GM12878 (cell line): ENCODE results near the gene REEP3. TPM values are rescaled to one million over a fixed set of nuclear protein-coding genes. Genes with fewer than 3 reads are reported as not detected.

Experiments used
- ATAC-seq: fragments of 200-7000 bp; cut with Tn5 transposase; 3 replicates; pipeline ENCODE4 v1.9.1; 2020; ENCODE audit warnings: mild to moderate bottlenecking, moderate library complexity
- BruUV-seq: library from RNA; stranded (reverse); fragments of 400-500 nt; replicated peaks from 2 replicates; lab custom pipeline; 2021; lab: Mats Ljungman, UMichigan
- CTCF ChIA-PET: fragments of 300-600 bp; sonication (Branson Sonifier 250); formaldehyde crosslinking; extraction: SDS; loops from one replicate; lab custom pipeline; 2021; ENCODE audit warnings: inconsistent platforms; lab: Yijun Ruan, JAX
- POLR2A ChIA-PET: fragments of 350-600 bp; formaldehyde crosslinking; extraction: SDS; loops from one replicate; lab custom pipeline; 2021; ENCODE audit warnings: inconsistent platforms; lab: Charles Lee
- RAD21 ChIA-PET: fragments of 300-600 bp; sonication (Branson Sonifier 250); formaldehyde crosslinking; loops from one replicate; lab custom pipeline; 2023; ENCODE audit warnings: antibody characterized with exemption; ENCODE audit not compliant: unreplicated experiment; lab: Charles Lee
- SMC1A ChIA-PET: fragments of 300-600 bp; sonication (Branson Sonifier 250); formaldehyde crosslinking; loops from one replicate; lab custom pipeline; 2023; ENCODE audit not compliant: unreplicated experiment, uncharacterized antibody; lab: Charles Lee
- DNase-seq: peaks from one replicate; pipeline ENCODE4 v3.0.0-alpha.2; 2011; ENCODE audit warnings: low read depth, low spot score
- FAIRE-seq: peaks from 3 replicates; lab custom pipeline; 2011; peaks lifted over from hg19 to GRCh38; lab: Jason Lieb, UNC
- H2AFZ ChIP-seq: 2 replicates; pipeline ENCODE4 v1.6.0; 2011; ENCODE audit warnings: low read depth, low read length, control low read depth; ENCODE audit not compliant: control insufficient read depth
- H3K27ac ChIP-seq: 2 replicates; pipeline ENCODE4 v1.5.1; 2011; ENCODE audit warnings: control low read depth; ENCODE audit not compliant: control insufficient read depth, insufficient read depth
- H3K27me3 ChIP-seq, 2 experiments: replicated peaks in 1 of 2; 2 replicates each; pipeline versions ENCODE4 v1.6.0 to v1.6.1; 2011; ENCODE audit warnings: low read length in 1 of 2; ENCODE audit not compliant: control insufficient read depth in 2 of 2, insufficient read depth in 2 of 2
- H3K36me3 ChIP-seq, 2 experiments: 2 replicates each; pipeline ENCODE4 v1.5.1; 2011; ENCODE audit warnings: low read length in 1 of 2; ENCODE audit not compliant: control insufficient read depth in 2 of 2, insufficient read depth in 2 of 2
- H3K4me1 ChIP-seq: 2 replicates; pipeline ENCODE4 v1.6.1; 2011; ENCODE audit warnings: mild to moderate bottlenecking, low read length, moderate library complexity, mixed read lengths; ENCODE audit not compliant: control insufficient read depth, insufficient read depth
- H3K4me2 ChIP-seq: 2 replicates; pipeline ENCODE4 v1.6.0; 2011; ENCODE audit warnings: control low read depth; ENCODE audit not compliant: control insufficient read depth, insufficient read depth
- H3K4me3 ChIP-seq: fragments of 200-600 bp; sonication (generic); 2 replicates; pipeline ENCODE4 v1.5.1; 2016
- H3K79me2 ChIP-seq: 2 replicates; pipeline ENCODE4 v1.6.0; 2011; ENCODE audit warnings: low read length; ENCODE audit not compliant: control insufficient read depth, insufficient read depth
- H3K9ac ChIP-seq: 2 replicates; pipeline ENCODE4 v1.8.0; 2011; ENCODE audit warnings: low read length, control low read depth, mixed read lengths; ENCODE audit not compliant: control insufficient read depth, insufficient read depth
- H3K9me3 ChIP-seq: replicated peaks from 3 replicates; pipeline ENCODE4 v1.5.1; 2011; ENCODE audit warnings: mild to moderate bottlenecking, low read length; ENCODE audit not compliant: control insufficient read depth, insufficient read depth
- H4K20me1 ChIP-seq: 2 replicates; pipeline ENCODE4 v1.6.0; 2011; ENCODE audit not compliant: control insufficient read depth, insufficient read depth
- EED ChIP-seq: sonication (generic); IDR thresholded peaks from 2 replicates; pipeline ENCODE4 v1.6.1; 2016; ENCODE audit warnings: antibody characterized with exemption, low read depth
- ETV6 ChIP-seq, 2 experiments: fragments of 450-650 bp in 1 of 2; IDR thresholded peaks in 1 of 2; conservative IDR thresholded peaks in 1 of 2; 2 replicates each; pipeline ENCODE4 v1.6.1; 2014; ENCODE audit warnings: antibody characterized with exemption in 1 of 2, borderline replicate concordance in 1 of 2, low read depth in 1 of 2, mild to moderate bottlenecking in 1 of 2, moderate library complexity in 1 of 2
- EZH2 ChIP-seq: IDR thresholded peaks from 2 replicates; pipeline ENCODE4 v1.6.1; 2012; ENCODE audit warnings: low read depth, mild to moderate bottlenecking, control low read depth, inconsistent platforms, low read length, borderline replicate concordance; ENCODE audit not compliant: control insufficient read depth
- KDM1A ChIP-seq: fragments of 200-600 bp; sonication (generic); IDR thresholded peaks from 2 replicates; pipeline ENCODE4 v1.6.1; 2016; ENCODE audit warnings: borderline replicate concordance
- MYB ChIP-seq: fragments of 150-350 bp; IDR thresholded peaks from 2 replicates; pipeline ENCODE4 v1.6.1; 2014; ENCODE audit warnings: mild to moderate bottlenecking, low read depth, low read length, borderline replicate concordance
- POU2F2 ChIP-seq: IDR thresholded peaks from 3 replicates; pipeline ENCODE4 v1.6.1; 2011; ENCODE audit warnings: low read depth, mild to moderate bottlenecking, low read length, borderline replicate concordance
- SPI1 ChIP-seq: IDR thresholded peaks from 2 replicates; pipeline ENCODE4 v1.6.1; 2011; ENCODE audit warnings: low read depth, mild to moderate bottlenecking, low read length, moderate library complexity, borderline replicate concordance; ENCODE audit not compliant: insufficient read depth
- WGBS: methylation state at CpG from one replicate; pipeline ENCODE4 v1.1.6; 2016; ENCODE audit warnings: low lambda C conversion rate; ENCODE audit not compliant: insufficient replicate concordance, insufficient coverage; ENCODE audit errors: missing lambda C conversion rate; 5-methylcytosine and 5-hydroxymethylcytosine counted together
- in situ Hi-C: fragments of 300-500 bp; cut with MboI; formaldehyde crosslinking; loops from 9 replicates; pipeline ENCODE4 v1.14.3; 2018; ENCODE audit warnings: mixed read lengths
- intact Hi-C: fragments of 100-400 bp; cut with micrococcal nuclease; formaldehyde crosslinking; loops from one replicate; pipeline ENCODE4 v1.14.2; 2022; ENCODE audit not compliant: unreplicated experiment
- polyA plus RNA-seq, 11 experiments: library from polyadenylated mRNA; depleted of rRNA in 4 of 11; unstranded in 6 of 11; stranded (reverse) in 5 of 11; fragments of >200 nt; fragmentation: Nextera tagmentation in 4 of 11; fragmentation: Illumina TruSeq in 1 of 11; extraction: Ambion mirVana in 4 of 11; extraction: Trizol in 1 of 11; gene quantifications; 1 replicate in 1 of 11; 2 replicates in 10 of 11; pipeline versions ENCODE4 v1.2.1 to v1.2.3, GENCODE V29; 2011 to 2016; ENCODE audit warnings: inconsistent platforms in 2 of 11, missing spikeins in 2 of 11, low read depth in 1 of 11
- total RNA-seq, 4 experiments: library from RNA; depleted of rRNA in 3 of 4; stranded (reverse); fragments of >200 nt in 3 of 4; fragmentation: Illumina TruSeq in 1 of 4; extraction: Trizol in 1 of 4; gene quantifications; 2 replicates each; pipeline versions ENCODE4 v1.2.1 to v1.2.3, GENCODE V29; 2013 to 2021
- TF ChIP-seq, protein P1 (sequence below): IDR thresholded peaks from 2 replicates; pipeline ENCODE4 v1.6.1; 2011; ENCODE audit warnings: borderline replicate concordance, low read depth, mild to moderate bottlenecking, moderate library complexity, low read length; ENCODE audit not compliant: insufficient read depth, poor library complexity, severe bottlenecking
- TF ChIP-seq, protein P2 (sequence below): fragments of 450-650 bp; formaldehyde crosslinking; IDR thresholded peaks from 2 replicates; pipeline ENCODE4 v1.4.0; 2020; ENCODE audit warnings: mild to moderate bottlenecking, moderate library complexity
- TF ChIP-seq, protein P3 (sequence below): IDR thresholded peaks from 2 replicates; pipeline ENCODE4 v1.6.1; 2012; ENCODE audit warnings: low read depth, low read length, improper control_type of control experiment
- TF ChIP-seq, protein P4 (sequence below): fragments of 450-650 bp; IDR thresholded peaks from 2 replicates; pipeline ENCODE4 v1.6.1; 2017; ENCODE audit warnings: mild to moderate bottlenecking

REEP3 gene
- total and polyA plus RNA-seq, 10 of the 15 experiments (the other 5 are each of a cell fraction or from before 2014, with no cell fraction given) = 4.9 to 25.9 (median 16.2) TPM

DNA sequence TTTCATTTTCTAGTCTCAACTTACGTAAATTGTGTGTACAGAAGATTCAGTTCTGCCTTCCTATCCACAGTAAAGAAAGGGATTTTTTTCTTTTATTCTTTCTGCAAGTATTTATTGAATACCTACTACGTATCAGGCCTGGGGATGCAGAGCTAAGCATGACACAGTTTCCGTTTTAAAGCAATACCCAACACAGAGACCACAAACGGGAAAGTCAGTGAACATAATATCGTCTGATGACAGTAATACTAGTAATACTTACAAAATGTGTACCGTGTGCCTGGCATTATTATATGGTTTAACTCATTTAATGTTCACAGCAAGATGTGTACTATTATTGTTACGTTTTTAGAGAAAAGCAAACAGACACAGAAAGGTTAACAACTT, 22.4 kb downstream of the REEP3 start (continued):
- TF ChIP-seq, protein P1, sequence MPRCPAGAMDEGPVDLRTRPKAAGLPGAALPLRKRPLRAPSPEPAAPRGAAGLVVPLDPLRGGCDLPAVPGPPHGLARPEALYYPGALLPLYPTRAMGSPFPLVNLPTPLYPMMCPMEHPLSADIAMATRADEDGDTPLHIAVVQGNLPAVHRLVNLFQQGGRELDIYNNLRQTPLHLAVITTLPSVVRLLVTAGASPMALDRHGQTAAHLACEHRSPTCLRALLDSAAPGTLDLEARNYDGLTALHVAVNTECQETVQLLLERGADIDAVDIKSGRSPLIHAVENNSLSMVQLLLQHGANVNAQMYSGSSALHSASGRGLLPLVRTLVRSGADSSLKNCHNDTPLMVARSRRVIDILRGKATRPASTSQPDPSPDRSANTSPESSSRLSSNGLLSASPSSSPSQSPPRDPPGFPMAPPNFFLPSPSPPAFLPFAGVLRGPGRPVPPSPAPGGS = no peak

DNA sequence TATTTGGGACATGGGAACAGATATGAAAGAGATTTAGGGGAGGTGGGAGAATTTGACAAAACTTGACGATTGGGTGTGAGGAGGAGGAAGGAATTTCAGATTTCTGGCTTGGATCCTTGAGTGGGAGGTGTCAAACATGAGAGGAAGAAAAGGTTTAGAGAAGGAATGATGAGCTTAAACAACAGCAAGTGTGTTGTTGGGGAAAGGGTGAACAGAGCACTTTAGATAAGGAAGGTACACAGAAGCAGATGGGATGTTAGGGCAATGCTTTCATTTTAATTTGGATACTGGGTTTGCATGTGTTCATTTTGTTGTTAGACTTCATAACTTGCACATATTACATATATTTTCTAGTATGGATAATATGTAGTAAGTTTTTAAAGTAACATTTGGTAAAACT, 23.2 kb downstream of the REEP3 start:
- H3K9ac ChIP-seq = no peak overlapping the region
- H3K4me2 ChIP-seq = no peak overlapping the region
- TF ChIP-seq KDM1A (no peak), POU2F2 (no peak), ETV6 (conservative IDR thresholded peaks at IDR 0.05 in 1 of 2, IDR thresholded peaks at IDR 0.05 in 1 of 2; ENCODE audit: borderline replicate concordance in 1 of 2, low read depth in 1 of 2) (no peak), SPI1 (no peak), EED (no peak), EZH2 (no peak), MYB (no peak)
- TF ChIP-seq, protein P2, sequence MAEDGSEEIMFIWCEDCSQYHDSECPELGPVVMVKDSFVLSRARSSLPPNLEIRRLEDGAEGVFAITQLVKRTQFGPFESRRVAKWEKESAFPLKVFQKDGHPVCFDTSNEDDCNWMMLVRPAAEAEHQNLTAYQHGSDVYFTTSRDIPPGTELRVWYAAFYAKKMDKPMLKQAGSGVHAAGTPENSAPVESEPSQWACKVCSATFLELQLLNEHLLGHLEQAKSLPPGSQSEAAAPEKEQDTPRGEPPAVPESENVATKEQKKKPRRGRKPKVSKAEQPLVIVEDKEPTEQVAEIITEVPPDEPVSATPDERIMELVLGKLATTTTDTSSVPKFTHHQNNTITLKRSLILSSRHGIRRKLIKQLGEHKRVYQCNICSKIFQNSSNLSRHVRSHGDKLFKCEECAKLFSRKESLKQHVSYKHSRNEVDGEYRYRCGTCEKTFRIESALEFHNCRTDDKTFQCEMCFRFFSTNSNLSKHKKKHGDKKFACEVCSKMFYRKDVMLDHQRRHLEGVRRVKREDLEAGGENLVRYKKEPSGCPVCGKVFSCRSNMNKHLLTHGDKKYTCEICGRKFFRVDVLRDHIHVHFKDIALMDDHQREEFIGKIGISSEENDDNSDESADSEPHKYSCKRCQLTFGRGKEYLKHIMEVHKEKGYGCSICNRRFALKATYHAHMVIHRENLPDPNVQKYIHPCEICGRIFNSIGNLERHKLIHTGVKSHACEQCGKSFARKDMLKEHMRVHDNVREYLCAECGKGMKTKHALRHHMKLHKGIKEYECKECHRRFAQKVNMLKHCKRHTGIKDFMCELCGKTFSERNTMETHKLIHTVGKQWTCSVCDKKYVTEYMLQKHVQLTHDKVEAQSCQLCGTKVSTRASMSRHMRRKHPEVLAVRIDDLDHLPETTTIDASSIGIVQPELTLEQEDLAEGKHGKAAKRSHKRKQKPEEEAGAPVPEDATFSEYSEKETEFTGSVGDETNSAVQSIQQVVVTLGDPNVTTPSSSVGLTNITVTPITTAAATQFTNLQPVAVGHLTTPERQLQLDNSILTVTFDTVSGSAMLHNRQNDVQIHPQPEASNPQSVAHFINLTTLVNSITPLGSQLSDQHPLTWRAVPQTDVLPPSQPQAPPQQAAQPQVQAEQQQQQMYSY (CRISPR knock-in tag) = no peak
- TF ChIP-seq, protein P3, sequence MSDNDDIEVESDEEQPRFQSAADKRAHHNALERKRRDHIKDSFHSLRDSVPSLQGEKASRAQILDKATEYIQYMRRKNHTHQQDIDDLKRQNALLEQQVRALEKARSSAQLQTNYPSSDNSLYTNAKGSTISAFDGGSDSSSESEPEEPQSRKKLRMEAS = no peak
- TF ChIP-seq, protein P4, sequence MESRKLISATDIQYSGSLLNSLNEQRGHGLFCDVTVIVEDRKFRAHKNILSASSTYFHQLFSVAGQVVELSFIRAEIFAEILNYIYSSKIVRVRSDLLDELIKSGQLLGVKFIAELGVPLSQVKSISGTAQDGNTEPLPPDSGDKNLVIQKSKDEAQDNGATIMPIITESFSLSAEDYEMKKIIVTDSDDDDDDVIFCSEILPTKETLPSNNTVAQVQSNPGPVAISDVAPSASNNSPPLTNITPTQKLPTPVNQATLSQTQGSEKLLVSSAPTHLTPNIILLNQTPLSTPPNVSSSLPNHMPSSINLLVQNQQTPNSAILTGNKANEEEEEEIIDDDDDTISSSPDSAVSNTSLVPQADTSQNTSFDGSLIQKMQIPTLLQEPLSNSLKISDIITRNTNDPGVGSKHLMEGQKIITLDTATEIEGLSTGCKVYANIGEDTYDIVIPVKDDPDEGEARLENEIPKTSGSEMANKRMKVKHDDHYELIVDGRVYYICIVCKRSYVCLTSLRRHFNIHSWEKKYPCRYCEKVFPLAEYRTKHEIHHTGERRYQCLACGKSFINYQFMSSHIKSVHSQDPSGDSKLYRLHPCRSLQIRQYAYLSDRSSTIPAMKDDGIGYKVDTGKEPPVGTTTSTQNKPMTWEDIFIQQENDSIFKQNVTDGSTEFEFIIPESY = no peak
- intact Hi-C loops (no loop called here), in situ Hi-C loops (no loop called here)
- FAIRE-seq (no peak), ATAC-seq (no peak), DNase-seq (no peak)
- ChIA-PET SMC1A (interaction anchor here (1.6 kb wide), 1 partner anchor 14 kb away, joined by 3 read pairs; no protein-coding TSS in a partner anchor), CTCF (no interaction called here), POLR2A (no interaction called here), RAD21 (no interaction called here)
- BruUV-seq = no TSS peak
- 100% methylated on average over 1 of the region's 1 CpG for WGBS
- H3K79me2 ChIP-seq = no peaks in the 10 kb centered on the region
- no peaks in the 10 kb centered on the region for H3K36me3 ChIP-seq
- H3K9me3 ChIP-seq = no peaks in the 10 kb centered on the region
- no peak overlapping the region for H3K4me3 ChIP-seq
- H3K27me3 ChIP-seq = no peaks in the 10 kb centered on the region
- no peak overlapping the region for H3K27ac ChIP-seq
- no peak overlapping the region for H2AFZ ChIP-seq
- H4K20me1 ChIP-seq = no peaks in the 10 kb centered on the region
- no peaks in the 10 kb centered on the region for H3K4me1 ChIP-seq
